Omental fat pad (tissue), 4 donors: ENCODE results near the gene FMO5. TPM values are rescaled to one million over a fixed set of nuclear protein-coding genes. Genes with fewer than 3 reads are reported as not detected.

ENCODE experiments used
- ATAC-seq: fragments of 150-250 bp; one replicate; pipeline ENCODE4 v1.9.1; 2016; ENCODE audit warnings: mild to moderate bottlenecking, moderate library complexity; ENCODE audit not compliant: low FRiP score
- DNase-seq: peaks from one replicate; pipeline ENCODE4 v3.0.0-alpha.2; 2019; ENCODE audit warnings: low spot score
- CTCF ChIP-seq, 3 donors: fragments of 450-650 bp; IDR thresholded peaks; one replicate each; pipeline ENCODE4 v1.5.1; 2016 to 2017; ENCODE audit warnings: antibody characterized with exemption in 3 of 3, mild to moderate bottlenecking in 3 of 3, moderate library complexity in 2 of 3
- total RNA-seq, 4 donors: library from RNA; depleted of rRNA; stranded (reverse); fragments of >200 nt; gene quantifications; one replicate each; pipeline ENCODE4 v1.1.0, GENCODE V29; 2016

FMO5 gene
- total RNA-seq, 4 donors from 2014 or later, result 2.0 to 9.6 (median 2.8) TPM

- DNase-seq (no peak), ATAC-seq (no peak)
- TF ChIP-seq CTCF (IDR thresholded peaks at IDR 0.05), result no peak
Measured at GRCh38 chr1:147142886-147143285, 82.3 kb downstream of the FMO5 start.

Other genes starting within 250 kb of the FMO5 start
- gene PRKAB2, start 52.9 kb downstream of the FMO5 start, total RNA-seq, result 10 to 100 TPM in 2 of 4 donors, 1 to 10 TPM in 2; 4.4 to 14.0 (median 9.1) TPM
- gene CHD1L, start 17.3 kb upstream of the FMO5 start, total RNA-seq, result 10 to 100 TPM; 16.8 to 35.2 (median 24.6) TPM